HepG2 (cell line): ENCODE measurements around the gene JPH2. TPM values are rescaled to one million over a fixed set of nuclear protein-coding genes. Genes with fewer than 3 reads are reported as not detected.
A peak's percentile ranks its signal among the peaks of the same experiment; 100 is the strongest.

Source experiments
- DBP ChIP-seq: sonication (generic); formaldehyde crosslinking; IDR thresholded peaks from 2 replicates; pipeline ENCODE4 v1.4.0; 2020; ENCODE audit warnings: missing genetic modification reagents; ENCODE audit errors: not compliant biosample characterization
- HOXA3 ChIP-seq: sonication (generic); formaldehyde crosslinking; IDR thresholded peaks from 2 replicates; pipeline ENCODE4 v1.5.0; 2020; ENCODE audit warnings: missing genetic modification reagents
- MBNL3 ChIP-seq: fragments of 250-450 bp; sonication (Bioruptor Pico); conservative IDR thresholded peaks from 2 replicates; pipeline ENCODE4 v1.8.0; 2022; ENCODE audit warnings: mild to moderate bottlenecking, inconsistent platforms
- NFYB ChIP-seq: sonication (generic); formaldehyde crosslinking; IDR thresholded peaks from 2 replicates; pipeline ENCODE4 v1.4.0; 2020; ENCODE audit warnings: missing genetic modification reagents
- PITX1 ChIP-seq: sonication (generic); formaldehyde crosslinking; IDR thresholded peaks from 2 replicates; pipeline ENCODE4 v1.5.1; 2020; ENCODE audit warnings: mild to moderate bottlenecking, missing genetic modification reagents
- RARG ChIP-seq: sonication (generic); formaldehyde crosslinking; IDR thresholded peaks from 2 replicates; pipeline ENCODE4 v1.4.0; 2020; ENCODE audit warnings: low read depth, mild to moderate bottlenecking, missing genetic modification reagents
- RFX5 ChIP-seq: IDR thresholded peaks from 2 replicates; pipeline ENCODE4 v1.6.1; 2011; ENCODE audit warnings: low read depth, low read length, improper control_type of control experiment
- SMAD1 ChIP-seq: sonication (generic); formaldehyde crosslinking; IDR thresholded peaks from 2 replicates; pipeline ENCODE4 v1.4.0; 2020; ENCODE audit warnings: missing genetic modification reagents, low read depth, mild to moderate bottlenecking, borderline replicate concordance
- ZMAT3 ChIP-seq: sonication (generic); formaldehyde crosslinking; conservative IDR thresholded peaks from 2 replicates; pipeline ENCODE4 v1.7.0; 2021; ENCODE audit warnings: missing genetic modification reagents
- ZNF264 ChIP-seq: sonication (generic); formaldehyde crosslinking; IDR thresholded peaks from 2 replicates; pipeline ENCODE4 v1.4.0; 2020; ENCODE audit warnings: missing genetic modification reagents
- ZNF34 ChIP-seq: sonication (generic); formaldehyde crosslinking; IDR thresholded peaks from 2 replicates; pipeline ENCODE4 v1.4.0; 2020; ENCODE audit warnings: mild to moderate bottlenecking, missing genetic modification reagents, borderline replicate concordance
- ZNF562 ChIP-seq: sonication (generic); formaldehyde crosslinking; IDR thresholded peaks from 2 replicates; pipeline ENCODE4 v1.8.0; 2022; ENCODE audit warnings: missing genetic modification reagents, borderline replicate concordance
- ZNF609 ChIP-seq: sonication (generic); formaldehyde crosslinking; IDR thresholded peaks from 2 replicates; pipeline ENCODE4 v1.4.0; 2020; ENCODE audit warnings: mild to moderate bottlenecking, missing genetic modification reagents, borderline replicate concordance
- ZNF768 ChIP-seq: sonication (generic); formaldehyde crosslinking; IDR thresholded peaks from 2 replicates; pipeline ENCODE4 v1.4.0; 2020; ENCODE audit warnings: missing genetic modification reagents
- ZSCAN21 ChIP-seq: sonication (generic); formaldehyde crosslinking; IDR thresholded peaks from 2 replicates; pipeline ENCODE4 v1.8.0; 2022; ENCODE audit warnings: mild to moderate bottlenecking, missing genetic modification reagents, moderate library complexity, borderline replicate concordance
- polyA plus RNA-seq, 8 experiments: library from polyadenylated mRNA; depleted of rRNA in 3 of 8; stranded (reverse) in 7 of 8; unstranded in 1 of 8; fragments of >200 nt; fragmentation: Illumina TruSeq in 4 of 8; extraction: Trizol in 4 of 8; gene quantifications; 2 replicates each; pipeline versions ENCODE4 v1.2.1 to v1.2.3, GENCODE V29; 2011 to 2016; ENCODE audit warnings: low read depth in 4 of 8, missing spikeins in 1 of 8, mixed read lengths in 1 of 8; ENCODE audit not compliant: insufficient read depth in 1 of 8
- total RNA-seq, 5 experiments: library from RNA; depleted of rRNA; stranded (reverse); fragments of >200 nt; fragmentation: Illumina TruSeq; extraction: Trizol; gene quantifications; 2 replicates each; pipeline ENCODE4 v1.2.3, GENCODE V29; 2016; ENCODE audit warnings: low read depth in 1 of 5
- TF ChIP-seq, protein P1 (sequence below): sonication (generic); formaldehyde crosslinking; conservative IDR thresholded peaks from 2 replicates; pipeline ENCODE4 v1.8.1; 2023; ENCODE audit warnings: missing genetic modification reagents
- TF ChIP-seq, protein P2 (sequence below): sonication (generic); formaldehyde crosslinking; IDR thresholded peaks from 2 replicates; pipeline ENCODE4 v1.9.0; 2021; ENCODE audit warnings: missing genetic modification reagents, borderline replicate concordance
- TF ChIP-seq, protein P3 (sequence below): IDR thresholded peaks from 2 replicates; pipeline ENCODE4 v1.6.1; 2016; ENCODE audit warnings: control low read depth

Gene JPH2
- total and polyA plus RNA-seq, 2 of the 13 experiments (the other 11 are each of a cell fraction or from before 2014, with no cell fraction given), result 0.42 TPM; not detected in 1

DNA sequence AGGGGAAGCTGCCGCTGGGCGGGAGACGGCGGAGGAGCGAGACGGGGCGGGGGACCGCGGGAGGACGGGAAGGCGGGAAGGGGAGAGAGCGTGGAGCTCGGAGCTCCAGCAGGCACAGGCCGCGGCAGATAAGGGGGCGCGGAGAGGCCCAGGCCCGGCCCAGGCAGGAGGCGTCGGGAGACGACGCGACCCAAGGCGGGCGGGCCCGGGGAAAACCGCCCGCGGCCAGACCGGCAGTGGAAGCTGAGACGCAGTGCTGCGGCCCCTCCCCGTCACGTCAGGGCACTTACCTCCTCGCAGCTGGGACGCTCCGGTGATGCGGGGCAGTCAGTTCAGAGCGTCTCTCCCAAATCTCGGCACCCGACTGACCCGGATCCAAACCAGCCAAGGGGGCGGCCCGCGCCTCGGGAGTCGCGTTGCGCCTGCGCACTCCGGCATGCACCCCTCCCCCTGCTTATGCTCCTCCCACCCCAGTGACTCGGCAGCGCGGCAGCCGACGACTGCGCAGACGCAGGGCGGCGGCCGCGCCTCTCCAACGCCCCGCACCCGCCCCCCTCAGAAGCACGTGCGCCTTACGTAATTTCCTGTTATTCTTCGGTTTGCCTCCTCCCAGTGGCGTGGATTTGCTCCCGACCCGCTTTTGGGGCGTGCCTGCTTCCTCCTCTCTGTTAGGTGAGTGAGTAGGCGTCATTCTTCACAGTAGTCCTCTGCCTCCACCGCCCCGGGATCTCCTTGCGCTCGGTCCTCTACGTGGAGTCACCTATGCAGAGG, 23.6 kb upstream of the JPH2 start, which contains the start of gene OSER1 (continued):
- TF ChIP-seq SMAD1 (CRISPR knock-in tag), result 0 out of 2 replicates have a peak, but pooled peaks have one; percentile 17
- no peak; the same call in 1 of the 2 replicates for TF ChIP-seq PITX1 (CRISPR knock-in tag)
- peak; percentile 68 for TF ChIP-seq ZNF768
- TF ChIP-seq, protein P1, sequence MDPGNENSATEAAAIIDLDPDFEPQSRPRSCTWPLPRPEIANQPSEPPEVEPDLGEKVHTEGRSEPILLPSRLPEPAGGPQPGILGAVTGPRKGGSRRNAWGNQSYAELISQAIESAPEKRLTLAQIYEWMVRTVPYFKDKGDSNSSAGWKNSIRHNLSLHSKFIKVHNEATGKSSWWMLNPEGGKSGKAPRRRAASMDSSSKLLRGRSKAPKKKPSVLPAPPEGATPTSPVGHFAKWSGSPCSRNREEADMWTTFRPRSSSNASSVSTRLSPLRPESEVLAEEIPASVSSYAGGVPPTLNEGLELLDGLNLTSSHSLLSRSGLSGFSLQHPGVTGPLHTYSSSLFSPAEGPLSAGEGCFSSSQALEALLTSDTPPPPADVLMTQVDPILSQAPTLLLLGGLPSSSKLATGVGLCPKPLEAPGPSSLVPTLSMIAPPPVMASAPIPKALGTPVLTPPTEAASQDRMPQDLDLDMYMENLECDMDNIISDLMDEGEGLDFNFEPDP (CRISPR knock-in tag), result no peak
- no peak for TF ChIP-seq ZNF562 (CRISPR knock-in tag)
- TF ChIP-seq NFYB (CRISPR knock-in tag), result peak; percentile 73
- TF ChIP-seq, protein P2, sequence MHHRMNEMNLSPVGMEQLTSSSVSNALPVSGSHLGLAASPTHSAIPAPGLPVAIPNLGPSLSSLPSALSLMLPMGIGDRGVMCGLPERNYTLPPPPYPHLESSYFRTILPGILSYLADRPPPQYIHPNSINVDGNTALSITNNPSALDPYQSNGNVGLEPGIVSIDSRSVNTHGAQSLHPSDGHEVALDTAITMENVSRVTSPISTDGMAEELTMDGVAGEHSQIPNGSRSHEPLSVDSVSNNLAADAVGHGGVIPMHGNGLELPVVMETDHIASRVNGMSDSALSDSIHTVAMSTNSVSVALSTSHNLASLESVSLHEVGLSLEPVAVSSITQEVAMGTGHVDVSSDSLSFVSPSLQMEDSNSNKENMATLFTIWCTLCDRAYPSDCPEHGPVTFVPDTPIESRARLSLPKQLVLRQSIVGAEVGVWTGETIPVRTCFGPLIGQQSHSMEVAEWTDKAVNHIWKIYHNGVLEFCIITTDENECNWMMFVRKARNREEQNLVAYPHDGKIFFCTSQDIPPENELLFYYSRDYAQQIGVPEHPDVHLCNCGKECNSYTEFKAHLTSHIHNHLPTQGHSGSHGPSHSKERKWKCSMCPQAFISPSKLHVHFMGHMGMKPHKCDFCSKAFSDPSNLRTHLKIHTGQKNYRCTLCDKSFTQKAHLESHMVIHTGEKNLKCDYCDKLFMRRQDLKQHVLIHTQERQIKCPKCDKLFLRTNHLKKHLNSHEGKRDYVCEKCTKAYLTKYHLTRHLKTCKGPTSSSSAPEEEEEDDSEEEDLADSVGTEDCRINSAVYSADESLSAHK, result no peak
- no peak; the same call in none of the 2 replicates for TF ChIP-seq ZNF34
- TF ChIP-seq DBP, result no peak
- TF ChIP-seq HOXA3 (CRISPR knock-in tag), result peak; percentile 83; the same call in 1 of the 2 replicates
- no peak; the same call in none of the 2 replicates for TF ChIP-seq ZMAT3 (CRISPR knock-in tag)
- no peak for TF ChIP-seq RARG (CRISPR knock-in tag)
- TF ChIP-seq MBNL3 (CRISPR knock-in tag), result no peak
- no peak for TF ChIP-seq ZNF264 (CRISPR knock-in tag)
- TF ChIP-seq ZNF609 (CRISPR knock-in tag), result peak; percentile 10; the same call in 1 of the 2 replicates
- TF ChIP-seq, protein P3, sequence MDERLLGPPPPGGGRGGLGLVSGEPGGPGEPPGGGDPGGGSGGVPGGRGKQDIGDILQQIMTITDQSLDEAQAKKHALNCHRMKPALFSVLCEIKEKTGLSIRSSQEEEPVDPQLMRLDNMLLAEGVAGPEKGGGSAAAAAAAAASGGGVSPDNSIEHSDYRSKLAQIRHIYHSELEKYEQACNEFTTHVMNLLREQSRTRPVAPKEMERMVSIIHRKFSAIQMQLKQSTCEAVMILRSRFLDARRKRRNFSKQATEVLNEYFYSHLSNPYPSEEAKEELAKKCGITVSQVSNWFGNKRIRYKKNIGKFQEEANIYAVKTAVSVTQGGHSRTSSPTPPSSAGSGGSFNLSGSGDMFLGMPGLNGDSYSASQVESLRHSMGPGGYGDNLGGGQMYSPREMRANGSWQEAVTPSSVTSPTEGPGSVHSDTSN (CRISPR knock-in tag), result no peak
- TF ChIP-seq ZSCAN21 (CRISPR knock-in tag), result no peak; the same call in none of the 2 replicates
- peak; percentile 59 for TF ChIP-seq RFX5
